Adrenal gland (tissue), 5 donors: ENCODE results near the gene ADAMTS8.
"Not testable (repeated sequence)": the region's sequence is repeated elsewhere in the genome, so short reads cannot be mapped to it uniquely, and the experiment has no call there.

Experiments used
- POLR2A ChIP-seq, 2 donors: fragments of 450-650 bp; IDR thresholded peaks; one replicate each; pipeline ENCODE4 v1.6.1; 2017; ENCODE audit warnings: antibody characterized with exemption in 2 of 2, mild to moderate bottlenecking in 2 of 2, moderate library complexity in 1 of 2
- TF ChIP-seq, protein P1 (sequence below), 6 experiments: fragments of 450-650 bp in 4 of 6; fragments of 200-600 bp in 2 of 6; sonication (generic) in 1 of 6; IDR thresholded peaks; 1 replicate in 5 of 6; 2 replicates in 1 of 6; pipeline versions ENCODE4 v1.5.1 to v1.8.0; 2016 to 2021; ENCODE audit warnings: antibody characterized with exemption in 6 of 6, mild to moderate bottlenecking in 2 of 6, moderate library complexity in 1 of 6
- donor health status: DM: no; HTN: no; CAD: no.

DNA sequence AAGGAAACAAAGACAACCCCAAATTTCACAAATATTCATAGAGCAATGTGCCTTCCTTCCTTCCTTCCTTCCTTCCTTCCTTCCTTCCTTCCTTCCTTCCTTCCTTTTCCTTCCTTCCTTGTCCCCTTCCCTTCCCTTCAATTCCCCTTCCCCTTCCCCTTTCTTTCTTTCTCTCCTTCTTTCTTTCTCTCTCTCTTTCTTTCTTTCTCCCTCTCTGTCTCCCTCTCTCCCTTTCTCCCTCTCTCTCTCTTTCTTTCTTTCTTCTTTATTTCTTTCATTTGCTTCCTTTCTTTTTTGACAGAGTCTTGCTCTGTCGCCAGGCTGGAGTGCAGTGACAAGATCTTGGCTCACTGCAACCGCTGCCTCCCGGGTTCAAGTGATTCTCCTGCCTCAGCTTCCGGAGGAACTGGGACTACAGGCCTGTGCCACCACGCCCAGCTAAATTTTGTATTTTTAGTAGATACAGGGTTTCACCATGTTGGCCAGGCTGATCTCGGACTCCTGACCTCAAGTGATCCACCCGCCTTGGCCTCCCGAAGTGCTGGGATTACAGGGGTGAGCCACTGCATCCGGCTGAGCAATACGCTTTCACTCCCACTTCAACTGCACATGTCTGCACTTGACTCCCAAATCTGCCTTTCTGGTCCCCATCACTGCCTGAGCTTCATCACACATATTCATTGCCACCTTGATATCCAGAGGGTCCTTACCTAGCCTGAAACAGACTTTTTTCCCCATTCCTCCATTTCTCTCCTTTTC is 10.2 kb upstream of the ADAMTS8 start:
- TF ChIP-seq, protein P1, sequence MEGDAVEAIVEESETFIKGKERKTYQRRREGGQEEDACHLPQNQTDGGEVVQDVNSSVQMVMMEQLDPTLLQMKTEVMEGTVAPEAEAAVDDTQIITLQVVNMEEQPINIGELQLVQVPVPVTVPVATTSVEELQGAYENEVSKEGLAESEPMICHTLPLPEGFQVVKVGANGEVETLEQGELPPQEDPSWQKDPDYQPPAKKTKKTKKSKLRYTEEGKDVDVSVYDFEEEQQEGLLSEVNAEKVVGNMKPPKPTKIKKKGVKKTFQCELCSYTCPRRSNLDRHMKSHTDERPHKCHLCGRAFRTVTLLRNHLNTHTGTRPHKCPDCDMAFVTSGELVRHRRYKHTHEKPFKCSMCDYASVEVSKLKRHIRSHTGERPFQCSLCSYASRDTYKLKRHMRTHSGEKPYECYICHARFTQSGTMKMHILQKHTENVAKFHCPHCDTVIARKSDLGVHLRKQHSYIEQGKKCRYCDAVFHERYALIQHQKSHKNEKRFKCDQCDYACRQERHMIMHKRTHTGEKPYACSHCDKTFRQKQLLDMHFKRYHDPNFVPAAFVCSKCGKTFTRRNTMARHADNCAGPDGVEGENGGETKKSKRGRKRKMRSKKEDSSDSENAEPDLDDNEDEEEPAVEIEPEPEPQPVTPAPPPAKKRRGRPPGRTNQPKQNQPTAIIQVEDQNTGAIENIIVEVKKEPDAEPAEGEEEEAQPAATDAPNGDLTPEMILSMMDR (IDR thresholded peaks at IDR 0.05) = not testable (repeated sequence)
- TF ChIP-seq POLR2A (IDR thresholded peaks at IDR 0.05) = not testable (repeated sequence)
